Fibroblast of lung (primary cell): ENCODE results near the gene IFIT1. TPM values are rescaled to one million over a fixed set of nuclear protein-coding genes. Genes with fewer than 3 reads are reported as not detected.
"Not testable (repeated sequence)": the region's sequence is repeated elsewhere in the genome, so short reads cannot be mapped to it uniquely, and the experiment has no call there.

ENCODE experiments used
- DNase-seq, 2 donors: peaks; one replicate each; pipeline versions ENCODE4 v3.0.0 to v3.0.0-alpha.2; 2010; ENCODE audit warnings: low read depth in 2 of 2
- H2AFZ ChIP-seq: 2 replicates; pipeline ENCODE4 v1.5.1; 2012; ENCODE audit warnings: low read length, control low read depth, inconsistent platforms
- H3K27ac ChIP-seq: 2 replicates; pipeline ENCODE4 v1.5.1; 2011; ENCODE audit warnings: low read length, control low read depth; ENCODE audit not compliant: insufficient read depth
- H3K27me3 ChIP-seq: 2 replicates; pipeline ENCODE4 v1.5.1; 2011; ENCODE audit warnings: mild to moderate bottlenecking, low read length; ENCODE audit not compliant: control insufficient read depth, insufficient read depth
- H3K36me3 ChIP-seq: 2 replicates; pipeline ENCODE4 v1.5.1; 2011; ENCODE audit warnings: low read length; ENCODE audit not compliant: control insufficient read depth, insufficient read depth
- H3K4me1 ChIP-seq: 2 replicates; pipeline ENCODE4 v1.5.1; 2011; ENCODE audit warnings: low read length; ENCODE audit not compliant: control insufficient read depth, insufficient read depth; ENCODE audit errors: extremely low read depth
- H3K4me2 ChIP-seq: 2 replicates; pipeline ENCODE4 v1.5.1; 2011; ENCODE audit warnings: low read length, control low read depth; ENCODE audit not compliant: insufficient read depth; ENCODE audit errors: extremely low read depth
- H3K4me3 ChIP-seq, 4 experiments: fragments of 200-600 bp in 1 of 4; sonication (generic) in 1 of 4; replicated peaks in 1 of 4; 2 replicates each; pipeline ENCODE4 v1.5.1; 2011 to 2016; ENCODE audit warnings: low read length in 4 of 4, low read depth in 3 of 4, mild to moderate bottlenecking in 3 of 4, control low read depth in 2 of 4, inconsistent platforms in 1 of 4, mixed read lengths in 1 of 4; ENCODE audit not compliant: insufficient read depth in 1 of 4; ENCODE audit errors: control extremely low read depth in 1 of 4
- H3K79me2 ChIP-seq: 2 replicates; pipeline ENCODE4 v1.5.1; 2012; ENCODE audit warnings: mild to moderate bottlenecking, low read length, inconsistent platforms; ENCODE audit not compliant: control insufficient read depth, insufficient read depth
- H3K9ac ChIP-seq: 2 replicates; pipeline ENCODE4 v1.5.1; 2011; ENCODE audit warnings: mild to moderate bottlenecking, low read length, control low read depth; ENCODE audit not compliant: insufficient read depth
- H3K9me3 ChIP-seq: 2 replicates; pipeline ENCODE4 v1.5.1; 2012; ENCODE audit warnings: low read depth, low read length; ENCODE audit not compliant: control insufficient read depth, insufficient read depth
- H4K20me1 ChIP-seq: 2 replicates; pipeline ENCODE4 v1.5.1; 2011; ENCODE audit warnings: low read length; ENCODE audit not compliant: control insufficient read depth, insufficient read depth; ENCODE audit errors: extremely low read depth
- CTCF ChIP-seq, 2 donors: IDR thresholded peaks in 1 of 2; conservative IDR thresholded peaks in 1 of 2; 1 replicate in 1 of 2; 2 replicates in 1 of 2; pipeline ENCODE4 v1.5.1; 2011 to 2012; ENCODE audit warnings: low read length in 2 of 2, control low read depth in 1 of 2, inconsistent platforms in 1 of 2, low read depth in 1 of 2, mild to moderate bottlenecking in 1 of 2
- EZH2 ChIP-seq: IDR thresholded peaks from 2 replicates; pipeline ENCODE4 v1.5.1; 2012; ENCODE audit warnings: low read length, control low read depth, mild to moderate bottlenecking; ENCODE audit errors: missing control alignments
- polyA plus RNA-seq, 2 donors: library from polyadenylated mRNA; depleted of rRNA in 1 of 2; stranded (reverse) in 1 of 2; unstranded in 1 of 2; fragments of >200 nt; gene quantifications; 2 replicates each; pipeline ENCODE4 v1.2.1, GENCODE V29; 2011 to 2012; ENCODE audit warnings: missing spikeins in 1 of 2
- total RNA-seq: library from RNA; depleted of rRNA; stranded (reverse); fragments of >200 nt; gene quantifications from 2 replicates; pipeline ENCODE4 v1.2.1, GENCODE V29; 2014

Gene IFIT1
- total and polyA plus RNA-seq, 2 donors (not counting 1 experiment from before 2014, with no cell fraction given): 25.8 to 71.4 TPM

DNA sequence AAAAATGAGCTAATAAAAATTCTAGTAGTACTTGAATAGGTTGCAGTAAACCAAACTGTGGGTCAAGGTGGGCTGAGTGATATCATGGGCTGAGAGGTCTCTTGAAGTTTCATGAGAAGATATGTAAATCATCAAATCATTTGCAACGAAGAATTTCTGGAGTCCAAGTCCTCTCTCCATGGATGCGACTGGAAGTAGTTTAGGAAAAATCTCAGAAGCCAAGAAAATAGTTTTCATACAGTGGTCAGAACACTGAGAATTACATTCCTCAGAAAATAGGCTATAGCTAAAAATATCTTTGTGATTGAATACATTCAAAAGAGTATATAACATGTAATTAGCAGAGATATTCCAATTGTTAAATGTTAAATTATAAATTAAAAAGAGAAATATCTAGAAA lies 3.6 kb upstream of the IFIT1 start:
- TF ChIP-seq CTCF (conservative IDR thresholded peaks at IDR 0.05 in 1 of 2, IDR thresholded peaks at IDR 0.05 in 1 of 2; ENCODE audit: low read depth in 1 of 2, low read length in 2 of 2): no peak
- TF ChIP-seq EZH2: no peak
- DNase-seq: no peak
- no peak overlapping the region for H3K9ac ChIP-seq
- no peaks in the 10 kb centered on the region for H3K27me3 ChIP-seq
- no peak overlapping the region for H3K4me3 ChIP-seq
- H3K36me3 ChIP-seq: no peaks in the 10 kb centered on the region
- no peaks in the 10 kb centered on the region for H3K9me3 ChIP-seq
- H3K79me2 ChIP-seq: no peaks in the 10 kb centered on the region
- no peak overlapping the region for H2AFZ ChIP-seq
- no peak overlapping the region for H3K27ac ChIP-seq
- no peaks in the 10 kb centered on the region for H4K20me1 ChIP-seq
- no peak overlapping the region for H3K4me2 ChIP-seq
- peaks cover 2% of the 10 kb centered on the region for H3K4me1 ChIP-seq

DNA sequence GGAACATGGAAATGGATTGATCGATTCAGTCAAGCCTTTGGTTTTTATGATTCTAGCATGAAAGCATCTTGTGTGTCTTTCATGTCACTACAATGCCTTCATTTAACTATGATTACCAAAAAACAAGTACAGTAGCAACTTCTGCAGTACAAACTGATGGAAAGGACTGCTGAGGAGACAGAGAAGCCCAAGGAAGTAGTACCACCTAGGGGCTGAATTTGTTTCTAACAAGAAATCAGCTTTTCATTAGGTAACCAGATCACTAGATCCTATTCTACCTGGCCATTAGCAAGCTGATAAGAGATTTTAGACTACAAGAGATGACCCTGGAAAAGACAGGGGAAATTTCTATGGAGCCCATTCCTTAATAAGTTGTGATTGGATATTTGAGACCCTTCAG lies 3.2 kb upstream of the IFIT1 start:
- Histone ChIP-seq H3K4me3 (no peak overlapping the region), H3K79me2 (peaks cover 4% of the 10 kb centered on the region), H3K27me3 (no peaks in the 10 kb centered on the region), H3K4me2 (no peak overlapping the region), H4K20me1 (no peaks in the 10 kb centered on the region), H3K9me3 (no peaks in the 10 kb centered on the region), H3K4me1 (peaks cover 4% of the 10 kb centered on the region), H3K36me3 (no peaks in the 10 kb centered on the region), H3K9ac (no peak overlapping the region), H3K27ac (no peak overlapping the region), H2AFZ (no peak overlapping the region)
- peak; percentile 29 to 66 for DNase-seq
- TF ChIP-seq CTCF (conservative IDR thresholded peaks at IDR 0.05 in 1 of 2, IDR thresholded peaks at IDR 0.05 in 1 of 2; ENCODE audit: low read depth in 1 of 2, low read length in 2 of 2) (peak; percentile 38 to 45), EZH2 (no peak)

DNA sequence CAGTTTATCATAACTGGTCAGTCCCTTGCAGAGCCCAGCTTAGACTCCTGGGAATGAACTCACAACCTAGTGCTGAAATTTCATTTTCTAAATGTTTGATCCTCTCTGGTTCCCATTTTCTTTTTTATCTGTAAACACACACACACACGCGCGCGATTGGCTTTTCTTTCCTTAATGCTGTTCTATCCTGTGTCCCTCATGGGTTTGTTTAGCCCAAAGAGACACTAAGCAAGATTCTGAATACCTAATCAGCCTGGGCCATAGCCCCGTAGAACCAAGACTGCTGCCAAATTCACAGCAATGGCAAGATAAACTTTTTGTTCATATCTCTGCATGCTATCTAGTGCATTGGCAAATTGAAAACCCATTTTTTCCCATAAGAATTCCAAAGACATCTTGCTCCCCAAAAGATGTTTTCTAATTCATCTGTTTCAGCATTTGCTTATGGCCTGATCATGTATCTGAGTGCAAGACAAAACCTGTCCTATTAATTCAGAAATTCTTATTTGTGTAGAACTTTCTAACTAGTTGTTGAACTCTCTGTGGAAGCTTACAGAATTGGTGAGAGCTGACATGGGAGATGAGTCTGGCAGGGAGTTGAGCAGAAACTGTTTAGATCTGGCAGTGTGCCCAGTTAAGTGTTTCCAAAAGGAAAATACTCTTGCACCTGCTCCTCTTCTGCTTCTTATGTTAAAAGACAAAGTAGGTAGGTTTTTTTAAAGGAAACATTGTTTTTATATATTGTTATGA lies 1.8 kb upstream of the IFIT1 start:
- H3K9me3 ChIP-seq: no peaks in the 10 kb centered on the region
- H3K4me1 ChIP-seq: peaks cover 4% of the 10 kb centered on the region
- TF ChIP-seq CTCF (conservative IDR thresholded peaks at IDR 0.05 in 1 of 2, IDR thresholded peaks at IDR 0.05 in 1 of 2; ENCODE audit: low read depth in 1 of 2, low read length in 2 of 2) (no peak), EZH2 (no peak)

GRCh38 chr10:89391226-89391576 lies 1.2 kb upstream of the IFIT1 start:
- not testable (repeated sequence) for H3K4me1 ChIP-seq, H3K36me3 ChIP-seq, H4K20me1 ChIP-seq, H3K4me3 ChIP-seq, H3K4me2 ChIP-seq, H3K9ac ChIP-seq, H2AFZ ChIP-seq, H3K9me3 ChIP-seq, DNase-seq, H3K27me3 ChIP-seq, H3K27ac ChIP-seq, H3K79me2 ChIP-seq

More for the DNA sequence above, 1.8 kb upstream of the IFIT1 start:
- H3K27ac ChIP-seq: no peak overlapping the region
- peak; percentile 5 to 24 for DNase-seq
- H3K4me2 ChIP-seq: no peak overlapping the region
- peaks cover 5% of the 10 kb centered on the region for H3K79me2 ChIP-seq
- H3K27me3 ChIP-seq: no peaks in the 10 kb centered on the region
- no peak overlapping the region for H2AFZ ChIP-seq
- no peak overlapping the region for H3K4me3 ChIP-seq
- H3K36me3 ChIP-seq: no peaks in the 10 kb centered on the region
- no peaks in the 10 kb centered on the region for H4K20me1 ChIP-seq
- no peak overlapping the region for H3K9ac ChIP-seq
